HepG2 (cell line): ENCODE measurements around the gene SRPK3. TPM values are rescaled to one million over a fixed set of nuclear protein-coding genes. Genes with fewer than 3 reads are reported as not detected.

Experiments
- ATAC-seq: fragments of 200-7000 bp; cut with Tn5 transposase; 3 replicates; pipeline ENCODE4 v1.9.1; 2020; ENCODE audit warnings: mild to moderate bottlenecking, moderate library complexity
- BruUV-seq: library from RNA; stranded (reverse); fragments of 400-500 nt; replicated peaks from 2 replicates; lab custom pipeline; 2021; lab: Mats Ljungman, UMichigan
- CTCF ChIA-PET: fragments of 300-600 bp; formaldehyde crosslinking; extraction: SDS; loops from one replicate; lab custom pipeline; 2021; ENCODE audit warnings: low total read pairs, inconsistent platforms, low intra/inter-chr PET ratio; lab: Yijun Ruan, JAX
- POLR2A ChIA-PET: fragments of 350-600 bp; sonication (Branson Sonifier 250); formaldehyde crosslinking; loops from one replicate; lab custom pipeline; 2020; ENCODE audit warnings: antibody characterized with exemption, inconsistent platforms; lab: Yijun Ruan, JAX
- DNase-seq: peaks from one replicate; pipeline ENCODE4 v3.0.0-alpha.2; 2015; ENCODE audit warnings: low spot score
- FAIRE-seq: peaks from 3 replicates; lab custom pipeline; 2011; peaks lifted over from hg19 to GRCh38; lab: Jason Lieb, UNC
- H2AFZ ChIP-seq: one replicate; pipeline ENCODE4 v1.6.1; 2011; ENCODE audit warnings: low read length, inconsistent platforms
- H3K27ac ChIP-seq: fragments of 300-600 bp; 3 replicates; pipeline ENCODE4 v1.8.0; 2011; ENCODE audit warnings: mixed run types, mild to moderate bottlenecking, mixed read lengths, low read length, inconsistent platforms; ENCODE audit not compliant: insufficient read depth; ENCODE audit errors: extremely low read length
- H3K27me3 ChIP-seq, 2 experiments: fragments of 200-600 bp in 1 of 2; 2 replicates in 1 of 2; 3 replicates in 1 of 2; pipeline versions ENCODE4 v1.6.0 to v1.8.0; 2011; ENCODE audit warnings: low read length in 2 of 2, mild to moderate bottlenecking in 2 of 2, moderate library complexity in 2 of 2, inconsistent platforms in 1 of 2; ENCODE audit not compliant: insufficient read depth in 2 of 2, control insufficient read depth in 1 of 2
- H3K36me3 ChIP-seq, 2 experiments: fragments of 200-600 bp in 1 of 2; replicated peaks in 1 of 2; 2 replicates in 1 of 2; 3 replicates in 1 of 2; pipeline versions ENCODE4 v1.5.1 to v1.8.0; 2011; ENCODE audit warnings: low read length in 2 of 2, inconsistent platforms in 1 of 2; ENCODE audit not compliant: insufficient read depth in 2 of 2, control insufficient read depth in 1 of 2
- H3K4me1 ChIP-seq: 2 replicates; pipeline ENCODE4 v1.5.1; 2012; ENCODE audit warnings: low read length, inconsistent platforms; ENCODE audit not compliant: insufficient read depth
- H3K4me2 ChIP-seq: 2 replicates; pipeline ENCODE4 v1.6.0; 2011; ENCODE audit warnings: low read depth, low read length, inconsistent platforms
- H3K4me3 ChIP-seq, 3 experiments: fragments of 200-600 bp in 1 of 3; sonication (generic), shearing (Covaris generic) in 1 of 3; replicated peaks in 1 of 3; 2 replicates each; pipeline ENCODE4 v1.5.1; 2011 to 2016; ENCODE audit warnings: low read length in 3 of 3, inconsistent platforms in 2 of 3, low read depth in 2 of 3, mild to moderate bottlenecking in 2 of 3, control low read depth in 1 of 3, mixed read lengths in 1 of 3; ENCODE audit not compliant: insufficient read depth in 1 of 3
- H3K79me2 ChIP-seq: one replicate; pipeline ENCODE4 v1.6.1; 2011; ENCODE audit warnings: low read length, inconsistent platforms; ENCODE audit not compliant: insufficient read depth
- H3K9ac ChIP-seq: 2 replicates; pipeline ENCODE4 v1.6.0; 2011; ENCODE audit warnings: mild to moderate bottlenecking, low read depth, low read length, inconsistent platforms; ENCODE audit not compliant: insufficient read depth
- H3K9me3 ChIP-seq: 2 replicates; pipeline ENCODE4 v1.5.1; 2012; ENCODE audit warnings: mild to moderate bottlenecking, low read length
- H4K20me1 ChIP-seq: 2 replicates; pipeline ENCODE4 v1.6.0; 2011; ENCODE audit warnings: inconsistent platforms, mild to moderate bottlenecking, low read length, moderate library complexity; ENCODE audit not compliant: insufficient read depth
- ARNTL ChIP-seq: sonication (generic); formaldehyde crosslinking; IDR thresholded peaks from 2 replicates; pipeline ENCODE4 v1.4.0; 2020; ENCODE audit warnings: mild to moderate bottlenecking, missing genetic modification reagents
- EHMT2 ChIP-seq: fragments of 200-600 bp; sonication (generic); IDR thresholded peaks from 2 replicates; pipeline ENCODE4 v1.7.0; 2017; ENCODE audit warnings: antibody characterized with exemption, low read depth, low read length, borderline replicate concordance
- MEF2D ChIP-seq: sonication (generic); formaldehyde crosslinking; IDR thresholded peaks from 2 replicates; pipeline ENCODE4 v1.5.1; 2020; ENCODE audit warnings: mild to moderate bottlenecking, missing genetic modification reagents
- MYNN ChIP-seq: sonication (generic); formaldehyde crosslinking; IDR thresholded peaks from 2 replicates; pipeline ENCODE4 v1.4.0; 2020; ENCODE audit warnings: mild to moderate bottlenecking, low read depth, missing genetic modification reagents
- POLR2AphosphoS2 ChIP-seq: IDR thresholded peaks from 2 replicates; pipeline ENCODE4 v1.6.1; 2011; ENCODE audit warnings: low read depth, low read length, improper control_type of control experiment
- REL ChIP-seq: sonication (generic); formaldehyde crosslinking; conservative IDR thresholded peaks from 2 replicates; pipeline ENCODE4 v1.8.0; 2022; ENCODE audit warnings: mild to moderate bottlenecking, missing genetic modification reagents, moderate library complexity
- SMYD3 ChIP-seq: sonication (generic); formaldehyde crosslinking; IDR thresholded peaks from 2 replicates; pipeline ENCODE4 v1.8.1; 2023; ENCODE audit warnings: mild to moderate bottlenecking, missing genetic modification reagents
- ZNF274 ChIP-seq: sonication (generic); formaldehyde crosslinking; IDR thresholded peaks from 2 replicates; pipeline ENCODE4 v1.5.1; 2020; ENCODE audit warnings: mild to moderate bottlenecking, missing genetic modification reagents
- ZNF382 ChIP-seq: sonication (generic); formaldehyde crosslinking; IDR thresholded peaks from 2 replicates; pipeline ENCODE4 v1.5.0; 2020; ENCODE audit warnings: missing genetic modification reagents, mild to moderate bottlenecking, borderline replicate concordance
- ZNF589 ChIP-seq: sonication (generic); formaldehyde crosslinking; conservative IDR thresholded peaks from 2 replicates; pipeline ENCODE4 v1.8.0; 2022; ENCODE audit warnings: mild to moderate bottlenecking, moderate library complexity, missing genetic modification reagents
- ZNF629 ChIP-seq: sonication (generic); formaldehyde crosslinking; conservative IDR thresholded peaks from 2 replicates; pipeline ENCODE4 v1.5.0; 2020; ENCODE audit warnings: missing genetic modification reagents
- ZSCAN31 ChIP-seq: sonication (generic); formaldehyde crosslinking; IDR thresholded peaks from 2 replicates; pipeline ENCODE4 v1.5.0; 2020; ENCODE audit warnings: low read depth, mild to moderate bottlenecking, missing genetic modification reagents
- WGBS: methylation state at CpG from one replicate; pipeline ENCODE4 v1.1.6; 2017; ENCODE audit warnings: low lambda C conversion rate; 5-methylcytosine and 5-hydroxymethylcytosine counted together
- in situ Hi-C: cut with HindIII; loops from 2 replicates; pipeline ENCODE4 v1.10.0; 2017; ENCODE audit warnings: low pct_unique_long_range_greater_than_20kb; ENCODE audit not compliant: extremely low pct_ligation_motif_present
- intact Hi-C: fragments of 100-400 bp; cut with micrococcal nuclease; formaldehyde crosslinking; loops from one replicate; pipeline ENCODE4 v1.10.0; 2022; ENCODE audit not compliant: unreplicated experiment
- polyA plus RNA-seq, 8 experiments: library from polyadenylated mRNA; depleted of rRNA in 3 of 8; stranded (reverse) in 7 of 8; unstranded in 1 of 8; fragments of >200 nt; fragmentation: Illumina TruSeq in 4 of 8; extraction: Trizol in 4 of 8; gene quantifications; 2 replicates each; pipeline versions ENCODE4 v1.2.1 to v1.2.3, GENCODE V29; 2011 to 2016; ENCODE audit warnings: low read depth in 4 of 8, missing spikeins in 1 of 8, mixed read lengths in 1 of 8; ENCODE audit not compliant: insufficient read depth in 1 of 8
- total RNA-seq, 5 experiments: library from RNA; depleted of rRNA; stranded (reverse); fragments of >200 nt; fragmentation: Illumina TruSeq; extraction: Trizol; gene quantifications; 2 replicates each; pipeline ENCODE4 v1.2.3, GENCODE V29; 2016; ENCODE audit warnings: low read depth in 1 of 5
- TF ChIP-seq, protein P1 (sequence below): IDR thresholded peaks from 2 replicates; pipeline ENCODE4 v1.6.1; 2016; ENCODE audit warnings: control low read depth
- TF ChIP-seq, protein P2 (sequence below): sonication (generic); formaldehyde crosslinking; IDR thresholded peaks from 2 replicates; pipeline ENCODE4 v1.4.0; 2020; ENCODE audit warnings: mild to moderate bottlenecking, missing genetic modification reagents

Gene SRPK3
- total and polyA plus RNA-seq, 2 of the 13 experiments (the other 11 are each of a cell fraction or from before 2014, with no cell fraction given) = 0.22 to 0.30 TPM

DNA sequence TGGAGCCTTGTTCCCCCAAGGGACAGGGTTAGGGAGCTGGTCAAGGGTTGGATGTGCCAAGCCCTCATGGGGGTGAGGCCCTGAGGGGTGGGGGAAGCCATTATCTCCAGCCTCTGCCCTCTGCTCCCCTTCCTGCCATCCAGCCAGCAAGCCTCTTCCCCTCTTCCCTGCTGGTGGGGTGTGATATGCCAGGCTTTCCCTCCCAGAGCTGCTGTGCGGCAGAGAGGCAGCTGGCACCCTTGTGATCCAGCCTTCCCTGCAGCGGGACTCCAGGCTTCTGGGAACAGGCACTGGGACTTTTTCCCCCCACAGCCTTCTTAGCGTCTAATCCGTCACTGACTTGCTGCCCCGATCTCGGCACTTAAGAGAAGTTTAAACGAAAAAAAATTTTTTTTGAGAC, 19.9 kb downstream of the SRPK3 start:
- no peak for FAIRE-seq
- peaks cover under 1% of the 10 kb centered on the region for H3K79me2 ChIP-seq
- H3K27me3 ChIP-seq = peaks cover 2 to 14% of the 10 kb centered on the region in 2 experiments; a peak in 2 of 5 replicates
- WGBS = 57% methylated on average over 4 of the region's 7 CpGs
- H3K4me1 ChIP-seq = peaks cover 9% of the 10 kb centered on the region
- no TSS peak for BruUV-seq
- H3K27ac ChIP-seq = no peak overlapping the region
- H3K4me2 ChIP-seq = no peak overlapping the region
- in situ Hi-C loops = no loop called here
- TF ChIP-seq ARNTL (no peak), ZNF629 (CRISPR knock-in tag) (no peak), POLR2AphosphoS2 (no peak), ZNF274 (CRISPR knock-in tag) (no peak), MYNN (CRISPR knock-in tag) (no peak), MEF2D (CRISPR knock-in tag) (no peak)
- TF ChIP-seq, protein P1, sequence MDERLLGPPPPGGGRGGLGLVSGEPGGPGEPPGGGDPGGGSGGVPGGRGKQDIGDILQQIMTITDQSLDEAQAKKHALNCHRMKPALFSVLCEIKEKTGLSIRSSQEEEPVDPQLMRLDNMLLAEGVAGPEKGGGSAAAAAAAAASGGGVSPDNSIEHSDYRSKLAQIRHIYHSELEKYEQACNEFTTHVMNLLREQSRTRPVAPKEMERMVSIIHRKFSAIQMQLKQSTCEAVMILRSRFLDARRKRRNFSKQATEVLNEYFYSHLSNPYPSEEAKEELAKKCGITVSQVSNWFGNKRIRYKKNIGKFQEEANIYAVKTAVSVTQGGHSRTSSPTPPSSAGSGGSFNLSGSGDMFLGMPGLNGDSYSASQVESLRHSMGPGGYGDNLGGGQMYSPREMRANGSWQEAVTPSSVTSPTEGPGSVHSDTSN (CRISPR knock-in tag) = no peak
- TF ChIP-seq, all 625 proteins: peak for 0
- H2AFZ ChIP-seq = no peak overlapping the region
- CTCF ChIA-PET = no interaction called here
- no peak for DNase-seq
- ATAC-seq = no peak
- intact Hi-C loops = no loop called here
- no peaks in the 10 kb centered on the region for H3K9me3 ChIP-seq
- H3K4me3 ChIP-seq = no peak overlapping the region
- POLR2A ChIA-PET = no interaction called here
- H4K20me1 ChIP-seq = no peaks in the 10 kb centered on the region
- H3K36me3 ChIP-seq = peaks cover 0 to 2% of the 10 kb centered on the region in 2 experiments; a peak in 1 of 5 replicates
- no peak overlapping the region for H3K9ac ChIP-seq

DNA sequence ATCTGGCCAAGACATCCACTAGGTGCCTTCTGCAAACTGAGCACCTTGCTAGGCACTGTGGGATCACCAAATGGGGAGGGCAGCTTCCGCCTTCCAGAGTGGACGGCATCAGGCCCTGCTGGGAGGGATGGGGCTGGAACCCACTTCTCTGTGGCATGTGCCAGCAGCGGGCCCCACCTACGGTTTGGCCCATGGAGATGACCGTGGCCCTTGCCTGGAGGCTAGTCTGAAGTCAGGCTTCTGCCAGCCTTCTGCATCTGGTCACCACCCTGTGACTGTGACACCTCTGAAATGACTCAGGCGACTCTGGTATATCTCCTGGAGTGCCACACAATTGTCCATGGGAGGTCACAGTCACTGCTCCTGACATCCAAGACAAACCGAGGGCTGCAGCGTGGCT, 20.8 kb downstream of the SRPK3 start:
- no TSS peak for BruUV-seq
- in situ Hi-C loops = no loop called here
- Histone ChIP-seq H3K79me2 (no peaks in the 10 kb centered on the region), H3K27ac (no peak overlapping the region), H3K4me3 (no peak overlapping the region), H4K20me1 (no peaks in the 10 kb centered on the region), H3K27me3 (peaks cover 2 to 22% of the 10 kb centered on the region in 2 experiments; a peak in 3 of 5 replicates), H3K4me2 (no peak overlapping the region), H3K36me3 (peaks cover 0 to 2% of the 10 kb centered on the region in 2 experiments; a peak in 1 of 5 replicates), H2AFZ (no peak overlapping the region), H3K9me3 (no peaks in the 10 kb centered on the region), H3K4me1 (0 out of 2 replicates have a peak, but pooled peaks cover under 1% of the 10 kb centered on the region), H3K9ac (no peak overlapping the region)
- intact Hi-C loops = no loop called here
- CTCF ChIA-PET = no interaction called here
- POLR2A ChIA-PET = no interaction called here
- TF ChIP-seq ZNF382 (CRISPR knock-in tag) (no peak), ZSCAN31 (CRISPR knock-in tag) (no peak), ZNF589 (CRISPR knock-in tag) (no peak), SMYD3 (CRISPR knock-in tag) (no peak), EHMT2 (no peak), REL (no peak)
- TF ChIP-seq, protein P2, sequence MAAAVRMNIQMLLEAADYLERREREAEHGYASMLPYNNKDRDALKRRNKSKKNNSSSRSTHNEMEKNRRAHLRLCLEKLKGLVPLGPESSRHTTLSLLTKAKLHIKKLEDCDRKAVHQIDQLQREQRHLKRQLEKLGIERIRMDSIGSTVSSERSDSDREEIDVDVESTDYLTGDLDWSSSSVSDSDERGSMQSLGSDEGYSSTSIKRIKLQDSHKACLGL = no peak
- WGBS = 8% methylated on average over 2 of the region's 8 CpGs
- DNase-seq (no peak), FAIRE-seq (no peak), ATAC-seq (peak; percentile 12; the same call in 2 of the 3 replicates)
